GM23338 (cell line): ENCODE measurements around the gene RNF141. TPM values are rescaled to one million over a fixed set of nuclear protein-coding genes. Genes with fewer than 3 reads are reported as not detected.

Source experiments
- ATAC-seq: fragments of 200-7000 bp; cut with Tn5 transposase; 3 replicates; pipeline ENCODE4 v1.9.1; 2020
- DNase-seq: peaks from one replicate; pipeline ENCODE4 v3.0.0-alpha.2; 2015; ENCODE audit warnings: low spot score
- H2AFZ ChIP-seq: fragments of 200-600 bp; sonication (generic); 2 replicates; pipeline ENCODE4 v1.8.0; 2016; ENCODE audit warnings: antibody characterized with exemption, mild to moderate bottlenecking, moderate library complexity
- H3F3A ChIP-seq: fragments of 200-600 bp; sonication (generic); replicated peaks from 2 replicates; pipeline ENCODE4 v1.8.0; 2017; ENCODE audit warnings: antibody characterized with exemption, mixed run types, low read depth
- H3K27ac ChIP-seq: fragments of 200-600 bp; sonication (generic); 2 replicates; pipeline ENCODE4 v1.6.1; 2016; ENCODE audit warnings: low read depth
- H3K27me3 ChIP-seq: fragments of 200-600 bp; sonication (generic); 2 replicates; pipeline ENCODE4 v1.8.0; 2016; ENCODE audit warnings: mild to moderate bottlenecking, mixed run types, moderate library complexity; ENCODE audit not compliant: insufficient read depth
- H3K36me3 ChIP-seq: fragments of 200-600 bp; sonication (generic); 2 replicates; pipeline ENCODE4 v1.8.0; 2016; ENCODE audit warnings: mild to moderate bottlenecking; ENCODE audit not compliant: insufficient read depth
- H3K4me1 ChIP-seq: fragments of 200-600 bp; sonication (generic); 2 replicates; pipeline ENCODE4 v1.8.0; 2016; ENCODE audit warnings: mild to moderate bottlenecking, moderate library complexity; ENCODE audit not compliant: insufficient read depth
- H3K4me2 ChIP-seq: fragments of 200-600 bp; sonication (generic); 2 replicates; pipeline ENCODE4 v1.7.1; 2017; ENCODE audit warnings: mixed run types
- H3K4me3 ChIP-seq: fragments of 200-600 bp; sonication (generic); 2 replicates; pipeline ENCODE4 v1.6.1; 2016; ENCODE audit warnings: mixed run types
- H3K79me2 ChIP-seq: fragments of 200-600 bp; sonication (generic); replicated peaks from 2 replicates; pipeline ENCODE4 v1.8.0; 2017; ENCODE audit warnings: mild to moderate bottlenecking; ENCODE audit not compliant: insufficient read depth
- H3K9me2 ChIP-seq: fragments of 200-600 bp; sonication (generic); 2 replicates; pipeline ENCODE4 v1.8.0; 2017; ENCODE audit not compliant: insufficient read depth
- H4K20me1 ChIP-seq: fragments of 200-600 bp; sonication (generic); replicated peaks from 2 replicates; pipeline ENCODE4 v1.8.0; 2017; ENCODE audit warnings: mild to moderate bottlenecking; ENCODE audit not compliant: insufficient read depth
- H3K27ac Mint-ChIP-seq: 2 replicates; pipeline ENCODE4 v1.8.0; 2020; ENCODE audit warnings: inconsistent platforms, mild to moderate bottlenecking, moderate library complexity, mixed read lengths
- H3K27me3 Mint-ChIP-seq: 3 replicates; pipeline ENCODE4 v1.8.0; 2022; ENCODE audit warnings: low read depth, mild to moderate bottlenecking, moderate library complexity, mixed read lengths, inconsistent platforms; ENCODE audit not compliant: insufficient read depth, poor library complexity
- H3K36me3 Mint-ChIP-seq: 3 replicates; pipeline ENCODE4 v1.8.0; 2021; ENCODE audit warnings: low read depth, mild to moderate bottlenecking, inconsistent platforms, moderate library complexity, mixed read lengths
- H3K4me1 Mint-ChIP-seq: 3 replicates; pipeline ENCODE4 v1.8.0; 2020; ENCODE audit warnings: mild to moderate bottlenecking, inconsistent platforms, mixed read lengths
- H3K4me3 Mint-ChIP-seq: 3 replicates; pipeline ENCODE4 v1.8.0; 2021; ENCODE audit warnings: moderate library complexity, mild to moderate bottlenecking, inconsistent platforms, mixed read lengths
- H3K9me3 Mint-ChIP-seq: 3 replicates; pipeline ENCODE4 v1.8.0; 2020; ENCODE audit warnings: moderate library complexity, mild to moderate bottlenecking, inconsistent platforms, mixed read lengths
- EZH2 ChIP-seq: fragments of 200-600 bp; sonication (generic); IDR thresholded peaks from one replicate; pipeline ENCODE4 v1.8.0; 2017; ENCODE audit warnings: antibody characterized with exemption, mild to moderate bottlenecking, low read depth; ENCODE audit not compliant: unreplicated experiment
- EZH2phosphoT487 ChIP-seq: fragments of 200-600 bp; sonication (generic); IDR thresholded peaks from one replicate; pipeline ENCODE4 v1.8.1; 2018; ENCODE audit warnings: antibody characterized with exemption; ENCODE audit not compliant: unreplicated experiment
- JUNB ChIP-seq: IDR thresholded peaks from one replicate; pipeline ENCODE4 v1.6.1; 2016; ENCODE audit warnings: antibody characterized with exemption; ENCODE audit not compliant: unreplicated experiment
- STAT1 ChIP-seq: IDR thresholded peaks from one replicate; pipeline ENCODE4 v1.6.1; 2016; ENCODE audit warnings: antibody characterized with exemption; ENCODE audit not compliant: unreplicated experiment
- ZNF462 ChIP-seq: fragments of 250-450 bp; sonication (Bioruptor Pico); IDR thresholded peaks from 2 replicates; pipeline ENCODE4 v1.5.0; 2020; ENCODE audit warnings: mild to moderate bottlenecking, moderate library complexity
- polyA plus RNA-seq: library from polyadenylated mRNA; unstranded; fragments of >200 nt; fragmentation: Nextera tagmentation; extraction: Ambion mirVana; gene quantifications from 2 replicates; pipeline ENCODE4 v1.2.1, GENCODE V29; 2016
- total RNA-seq: library from RNA; depleted of rRNA; stranded (reverse); fragments of >200 nt; shearing (Covaris generic); gene quantifications from 2 replicates; pipeline ENCODE4 v1.2.3, GENCODE V29; 2014
- TF ChIP-seq, protein P1 (sequence below), 2 experiments: fragments of 200-600 bp in 1 of 2; sonication (generic) in 1 of 2; conservative IDR thresholded peaks; 2 replicates each; pipeline versions ENCODE4 v1.5.1 to v1.6.1; 2016 to 2017; ENCODE audit warnings: antibody characterized with exemption in 2 of 2, low read depth in 2 of 2, mild to moderate bottlenecking in 2 of 2, moderate library complexity in 1 of 2
- TF ChIP-seq, protein P2 (sequence below): IDR thresholded peaks from 2 replicates; pipeline ENCODE4 v1.6.1; 2016; ENCODE audit warnings: antibody characterized with exemption

RNF141 gene
- total and polyA plus RNA-seq, 2 experiments from 2014 or later: 11.4 to 26.9 TPM

DNA sequence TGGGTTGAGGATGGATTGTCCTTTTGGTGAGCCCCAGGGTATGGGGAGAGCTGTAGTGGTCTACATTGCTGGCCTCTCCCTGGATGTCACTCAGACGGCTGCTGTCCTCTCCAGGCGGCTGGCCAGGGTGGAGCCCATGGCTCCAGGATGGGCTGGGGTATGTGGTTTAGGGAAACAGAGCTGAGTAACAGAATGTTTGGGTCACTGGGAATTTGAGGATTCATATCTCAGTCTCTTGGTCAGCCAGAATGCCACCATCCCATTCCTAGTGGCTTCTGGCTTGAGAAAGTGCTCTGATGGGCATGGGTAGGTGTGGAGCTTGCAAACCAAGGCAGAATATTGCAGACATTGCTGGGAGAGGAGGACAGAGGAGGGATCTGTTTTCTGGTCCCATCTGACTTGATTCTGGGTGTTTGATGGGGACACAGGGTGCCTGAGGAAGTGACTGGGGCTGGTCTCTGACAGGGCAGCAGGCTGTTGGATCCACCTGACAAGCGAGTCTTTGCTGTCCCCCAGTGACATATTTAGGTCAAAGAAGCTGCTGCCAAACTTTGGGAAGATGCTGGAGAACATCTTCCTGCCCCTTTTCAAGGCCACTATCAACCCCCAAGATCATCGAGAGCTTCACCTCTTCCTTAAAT is 44.6 kb downstream of the RNF141 start:
- no peaks in the 10 kb centered on the region for H4K20me1 ChIP-seq
- Mint-ChIP-seq H3K36me3 (peaks cover 21% of the 10 kb centered on the region), H3K27me3 (peaks cover 6% of the 10 kb centered on the region), H3K27ac (no peak overlapping the region), H3K9me3 (no peaks in the 10 kb centered on the region), H3K4me1 (peaks cover 19% of the 10 kb centered on the region), H3K4me3 (no peak overlapping the region)
- peaks cover 3% of the 10 kb centered on the region; the same call in 1 of the 2 replicates for H3K9me2 ChIP-seq
- H3K27me3 ChIP-seq: no peaks in the 10 kb centered on the region
- H2AFZ ChIP-seq: no peak overlapping the region
- DNase-seq (no peak), ATAC-seq (no peak)
- H3F3A ChIP-seq: no peaks in the 10 kb centered on the region
- no peaks in the 10 kb centered on the region for H3K4me1 ChIP-seq
- no peaks in the 10 kb centered on the region for H3K79me2 ChIP-seq
- no peak overlapping the region for H3K4me2 ChIP-seq
- H3K27ac ChIP-seq: no peak overlapping the region
- no peak overlapping the region for H3K4me3 ChIP-seq
- H3K36me3 ChIP-seq: no peaks in the 10 kb centered on the region
- TF ChIP-seq, protein P1, sequence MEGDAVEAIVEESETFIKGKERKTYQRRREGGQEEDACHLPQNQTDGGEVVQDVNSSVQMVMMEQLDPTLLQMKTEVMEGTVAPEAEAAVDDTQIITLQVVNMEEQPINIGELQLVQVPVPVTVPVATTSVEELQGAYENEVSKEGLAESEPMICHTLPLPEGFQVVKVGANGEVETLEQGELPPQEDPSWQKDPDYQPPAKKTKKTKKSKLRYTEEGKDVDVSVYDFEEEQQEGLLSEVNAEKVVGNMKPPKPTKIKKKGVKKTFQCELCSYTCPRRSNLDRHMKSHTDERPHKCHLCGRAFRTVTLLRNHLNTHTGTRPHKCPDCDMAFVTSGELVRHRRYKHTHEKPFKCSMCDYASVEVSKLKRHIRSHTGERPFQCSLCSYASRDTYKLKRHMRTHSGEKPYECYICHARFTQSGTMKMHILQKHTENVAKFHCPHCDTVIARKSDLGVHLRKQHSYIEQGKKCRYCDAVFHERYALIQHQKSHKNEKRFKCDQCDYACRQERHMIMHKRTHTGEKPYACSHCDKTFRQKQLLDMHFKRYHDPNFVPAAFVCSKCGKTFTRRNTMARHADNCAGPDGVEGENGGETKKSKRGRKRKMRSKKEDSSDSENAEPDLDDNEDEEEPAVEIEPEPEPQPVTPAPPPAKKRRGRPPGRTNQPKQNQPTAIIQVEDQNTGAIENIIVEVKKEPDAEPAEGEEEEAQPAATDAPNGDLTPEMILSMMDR (conservative IDR thresholded peaks at IDR 0.05; ENCODE audit: low read depth in 2 of 2): no peak
- no peak for TF ChIP-seq STAT1
- no peak for TF ChIP-seq JUNB
- TF ChIP-seq EZH2phosphoT487: no peak

- Mint-ChIP-seq H3K36me3 (peaks cover 19% of the 10 kb centered on the region), H3K9me3 (no peaks in the 10 kb centered on the region), H3K4me3 (no peak overlapping the region), H3K27ac (no peak overlapping the region), H3K27me3 (peaks cover 4% of the 10 kb centered on the region), H3K4me1 (peaks cover 14% of the 10 kb centered on the region)
- no peak for ATAC-seq
- Histone ChIP-seq H4K20me1 (no peaks in the 10 kb centered on the region), H3K9me2 (peaks cover 3% of the 10 kb centered on the region; the same call in 1 of the 2 replicates), H3K4me3 (no peak overlapping the region), H3K79me2 (no peaks in the 10 kb centered on the region), H2AFZ (no peak overlapping the region), H3K27me3 (no peaks in the 10 kb centered on the region), H3K36me3 (no peaks in the 10 kb centered on the region), H3K27ac (no peak overlapping the region), H3K4me2 (no peak overlapping the region), H3F3A (no peaks in the 10 kb centered on the region), H3K4me1 (no peaks in the 10 kb centered on the region)
- TF ChIP-seq, protein P1 (conservative IDR thresholded peaks at IDR 0.05; ENCODE audit: low read depth in 2 of 2): no peak
- TF ChIP-seq ZNF462 (no peak), EZH2phosphoT487 (no peak), EZH2 (no peak), JUNB (no peak)
- TF ChIP-seq, protein P2, sequence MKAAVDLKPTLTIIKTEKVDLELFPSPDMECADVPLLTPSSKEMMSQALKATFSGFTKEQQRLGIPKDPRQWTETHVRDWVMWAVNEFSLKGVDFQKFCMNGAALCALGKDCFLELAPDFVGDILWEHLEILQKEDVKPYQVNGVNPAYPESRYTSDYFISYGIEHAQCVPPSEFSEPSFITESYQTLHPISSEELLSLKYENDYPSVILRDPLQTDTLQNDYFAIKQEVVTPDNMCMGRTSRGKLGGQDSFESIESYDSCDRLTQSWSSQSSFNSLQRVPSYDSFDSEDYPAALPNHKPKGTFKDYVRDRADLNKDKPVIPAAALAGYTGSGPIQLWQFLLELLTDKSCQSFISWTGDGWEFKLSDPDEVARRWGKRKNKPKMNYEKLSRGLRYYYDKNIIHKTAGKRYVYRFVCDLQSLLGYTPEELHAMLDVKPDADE: no peak
- DNase-seq: no peak
Observed at GRCh38 chr11:10495464-10495786, 45.6 kb downstream of the RNF141 start.
